GM12801 (cell line): Measurements from ENCODE around the gene EPN2.
"Not testable (repeated sequence)": the region's sequence is repeated elsewhere in the genome, so short reads cannot be mapped to it uniquely, and the experiment has no call there.

Experiments used
- CTCF ChIP-seq: IDR thresholded peaks from one replicate; pipeline ENCODE4 v1.5.1; 2011; ENCODE audit warnings: control low read depth; ENCODE audit not compliant: insufficient read length; ENCODE audit errors: extremely low read depth

Gene EPN2

DNA sequence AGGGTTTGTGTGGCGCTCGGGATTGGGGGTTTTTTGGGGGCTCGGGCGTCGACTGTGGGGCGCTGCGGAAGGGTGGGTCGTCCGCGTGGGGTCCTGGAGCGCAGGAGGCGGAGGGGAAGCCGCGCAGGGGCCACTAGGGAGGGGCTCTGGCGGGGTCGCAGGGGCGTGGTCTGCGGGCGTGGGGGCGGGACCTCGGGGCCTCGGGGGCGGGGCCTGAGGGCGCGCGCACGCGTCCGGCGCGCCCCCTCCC lies at the start of gene EPN2:
EPN2 (plus strand) TSS at position 228 of the 250 bp plus-strand sequence. CDS start 45,754 bp downstream, outside the sequence.
- TF ChIP-seq CTCF = not testable (repeated sequence)

GRCh38 chr17:19237389-19238166 lies 412 bp downstream of the EPN2 start:
- TF ChIP-seq CTCF = no peak

DNA sequence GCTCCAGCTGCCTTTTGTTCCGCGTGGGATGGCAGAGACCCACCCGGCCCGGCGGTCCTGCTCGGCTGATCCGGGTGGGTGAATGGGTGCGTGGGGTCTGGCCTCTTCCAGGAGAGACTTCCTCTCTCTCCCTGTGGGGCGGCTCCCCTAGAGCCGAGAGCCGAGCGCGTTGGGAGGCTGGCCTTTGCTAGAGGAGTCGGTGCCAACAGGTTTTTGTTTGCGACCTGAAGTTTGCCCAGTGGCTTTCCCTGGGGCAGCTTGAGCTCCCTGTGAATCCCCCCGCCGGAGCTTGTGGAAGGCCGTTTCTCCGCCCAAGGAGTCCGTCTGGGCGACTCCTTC lies 970 bp downstream of the EPN2 start:
- no peak for TF ChIP-seq CTCF

DNA sequence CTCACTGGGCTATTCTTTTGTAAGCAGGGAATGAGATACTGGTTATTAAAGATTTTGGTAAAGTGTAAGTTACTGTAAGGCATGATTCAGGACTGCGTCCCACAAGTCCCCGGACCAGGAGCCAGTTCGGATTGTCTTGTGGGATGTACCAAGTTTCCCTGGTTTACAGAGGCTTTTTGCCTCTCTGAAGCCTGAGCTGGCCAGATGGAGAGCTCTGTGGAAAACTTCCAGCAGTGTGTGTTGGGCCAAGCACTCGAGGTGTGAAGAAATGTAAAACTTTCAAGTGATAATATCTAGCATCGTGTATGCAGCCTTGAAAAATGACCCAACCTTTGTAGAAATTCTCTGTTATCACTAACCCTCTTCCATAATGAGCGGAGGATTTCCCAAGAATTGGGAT lies 2.4 kb downstream of the EPN2 start:
- TF ChIP-seq CTCF = no peak

DNA sequence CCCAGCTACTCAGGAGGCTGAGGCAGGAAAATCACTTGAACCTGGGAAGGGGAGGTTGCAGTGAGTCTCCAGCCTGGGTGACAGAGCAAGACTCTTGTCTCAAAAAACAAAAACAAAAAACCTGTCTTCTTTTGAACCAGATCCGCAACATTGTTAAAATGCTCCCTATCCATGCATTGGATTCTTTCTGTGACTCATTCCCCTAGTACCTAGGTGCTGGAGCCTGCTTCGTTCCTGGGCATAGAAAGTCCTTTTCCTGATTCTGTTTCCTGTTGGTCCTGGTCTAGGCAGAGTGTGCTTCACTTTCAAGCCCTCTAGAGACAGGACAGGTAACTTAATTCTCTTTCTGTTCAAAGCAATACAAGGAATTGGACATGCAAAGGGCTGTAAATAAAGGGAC lies 5.2 kb downstream of the EPN2 start:
- no peak for TF ChIP-seq CTCF

- TF ChIP-seq CTCF = no peak
Measured at GRCh38 chr17:19242926-19243325, 5.8 kb downstream of the EPN2 start.

DNA sequence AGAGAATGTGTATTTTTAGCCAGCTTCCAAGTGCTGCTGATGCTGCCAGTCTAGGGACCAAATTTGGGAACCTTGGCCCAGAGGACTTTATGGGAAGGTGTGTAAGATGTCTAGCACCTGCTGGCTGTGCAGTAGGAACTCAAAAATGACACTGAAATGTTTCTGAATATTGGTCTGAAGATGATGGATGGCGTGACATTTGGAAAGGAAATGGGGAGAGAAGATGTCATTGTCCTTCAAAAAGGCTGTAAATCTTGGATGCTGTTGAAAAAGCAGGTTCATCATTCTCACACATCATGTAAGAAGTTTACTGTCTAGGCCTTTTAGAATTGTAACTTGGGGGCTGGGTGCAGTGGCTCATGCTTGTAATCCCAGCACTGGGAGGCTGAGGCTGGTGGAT lies 6.7 kb downstream of the EPN2 start:
- no peak for TF ChIP-seq CTCF
